SK-N-SH (cell line): ENCODE results near the gene BBX. TPM values are rescaled to one million over a fixed set of nuclear protein-coding genes. Genes with fewer than 3 reads are reported as not detected.

Source experiments
- CTCF ChIA-PET: fragments of 300-600, 350-600 bp; formaldehyde crosslinking; extraction: SDS; loops from one replicate; lab custom pipeline; 2021; lab: Yijun Ruan, JAX
- POLR2A ChIA-PET: fragments of 350-600 bp; sonication (Branson Sonifier 250); formaldehyde crosslinking; extraction: SDS; loops from one replicate; lab custom pipeline; 2020; ENCODE audit warnings: antibody characterized with exemption, inconsistent platforms; lab: Yijun Ruan, JAX
- DNase-seq: peaks from one replicate; pipeline ENCODE4 v3.0.0; 2012
- H2AFZ ChIP-seq: fragments of 200-600 bp; sonication (generic); 2 replicates; pipeline ENCODE4 v1.8.1; 2016; ENCODE audit warnings: antibody characterized with exemption, mild to moderate bottlenecking, low read depth
- H3F3A ChIP-seq: fragments of 200-600 bp; sonication (generic); replicated peaks from 2 replicates; pipeline ENCODE3; 2016; ENCODE audit warnings: antibody characterized with exemption, mild to moderate bottlenecking; ENCODE audit not compliant: insufficient read depth
- H3K27ac ChIP-seq, 2 experiments: fragments of 200-500 bp in 1 of 2; fragments of 200-600 bp in 1 of 2; sonication (Bioruptor generic) in 1 of 2; sonication (generic), shearing (Covaris generic) in 1 of 2; 2 replicates each; pipeline versions ENCODE4 v1.5.1 to v1.6.1; 2014 to 2016; ENCODE audit warnings: low read depth in 2 of 2, inconsistent platforms in 1 of 2, low read length in 1 of 2, mild to moderate bottlenecking in 1 of 2, mixed read lengths in 1 of 2
- H3K27me3 ChIP-seq: fragments of 200-600 bp; sonication (generic), shearing (Covaris generic); 2 replicates; pipeline ENCODE4 v1.6.1; 2016; ENCODE audit warnings: mixed run types; ENCODE audit not compliant: insufficient read depth
- H3K36me3 ChIP-seq, 2 experiments: fragments of 200-500 bp in 1 of 2; fragments of 200-600 bp in 1 of 2; sonication (Bioruptor generic) in 1 of 2; sonication (generic) in 1 of 2; replicated peaks in 1 of 2; 2 replicates each; pipeline versions ENCODE3 to v1.5.1; 2014 to 2016; ENCODE audit warnings: low read length in 1 of 2, mild to moderate bottlenecking in 1 of 2; ENCODE audit not compliant: insufficient read depth in 2 of 2, control insufficient read depth in 1 of 2
- H3K4me1 ChIP-seq, 2 experiments: fragments of 200-500 bp in 1 of 2; fragments of 200-600 bp in 1 of 2; sonication (Bioruptor generic) in 1 of 2; sonication (generic), shearing (Covaris generic) in 1 of 2; 2 replicates each; pipeline versions ENCODE4 v1.5.1 to v1.6.1; 2014 to 2016; ENCODE audit warnings: low read depth in 1 of 2, low read length in 1 of 2, mixed run types in 1 of 2; ENCODE audit not compliant: insufficient read depth in 2 of 2, control insufficient read depth in 1 of 2
- H3K4me2 ChIP-seq: fragments of 200-600 bp; sonication (generic), shearing (Covaris generic); 2 replicates; pipeline ENCODE4 v1.6.1; 2017; ENCODE audit warnings: mixed run types
- H3K4me3 ChIP-seq, 2 experiments: fragments of 200-500 bp in 1 of 2; fragments of 200-600 bp in 1 of 2; sonication (Bioruptor generic) in 1 of 2; sonication (generic), shearing (Covaris generic) in 1 of 2; 2 replicates each; pipeline versions ENCODE4 v1.5.1 to v1.8.1; 2014 to 2016; ENCODE audit warnings: low read depth in 2 of 2, inconsistent platforms in 1 of 2, low read length in 1 of 2, mild to moderate bottlenecking in 1 of 2, mixed read lengths in 1 of 2, moderate library complexity in 1 of 2
- H3K79me2 ChIP-seq: fragments of 200-600 bp; sonication (generic); 2 replicates; pipeline ENCODE4 v1.8.1; 2017; ENCODE audit warnings: mild to moderate bottlenecking; ENCODE audit not compliant: insufficient read depth
- H3K9ac ChIP-seq: fragments of 200-600 bp; sonication (generic); 2 replicates; pipeline ENCODE4 v1.6.1; 2017; ENCODE audit warnings: mixed run types
- H3K9me2 ChIP-seq: fragments of 200-600 bp; sonication (generic); 2 replicates; pipeline ENCODE4 v1.6.1; 2017; ENCODE audit warnings: mixed run types
- H3K9me3 ChIP-seq: fragments of 200-600 bp; sonication (generic); 2 replicates; pipeline ENCODE4 v1.6.1; 2017; ENCODE audit warnings: mixed run types, mild to moderate bottlenecking, moderate library complexity
- H4K20me1 ChIP-seq: fragments of 200-600 bp; sonication (generic); 2 replicates; pipeline ENCODE4 v1.6.1; 2017; ENCODE audit warnings: mild to moderate bottlenecking, mixed run types; ENCODE audit not compliant: insufficient read depth
- CHD2 ChIP-seq: fragments of 150-350 bp; IDR thresholded peaks from 2 replicates; pipeline ENCODE4 v1.6.1; 2018; ENCODE audit warnings: low read length; ENCODE audit not compliant: partially characterized antibody
- CTCF ChIP-seq: fragments of 200-600 bp; sonication (generic); IDR thresholded peaks from 2 replicates; pipeline ENCODE4 v1.6.1; 2017; ENCODE audit warnings: antibody characterized with exemption, mild to moderate bottlenecking, moderate library complexity
- EP300 ChIP-seq, 2 experiments: IDR thresholded peaks; 2 replicates each; pipeline versions ENCODE4 v1.4.0 to v1.6.1; 2012; ENCODE audit warnings: borderline replicate concordance in 1 of 2, low read depth in 1 of 2, low read length in 1 of 2
- GABPA ChIP-seq: IDR thresholded peaks from 2 replicates; pipeline ENCODE4 v1.4.0; 2012; ENCODE audit warnings: low read depth, mild to moderate bottlenecking
- GATA2 ChIP-seq: sonication (generic); formaldehyde crosslinking; IDR thresholded peaks from 2 replicates; pipeline ENCODE4 v1.5.0; 2020; ENCODE audit warnings: mild to moderate bottlenecking, missing genetic modification reagents
- IRF3 ChIP-seq: fragments of 150-350 bp; IDR thresholded peaks from 2 replicates; pipeline ENCODE4 v1.6.1; 2016; ENCODE audit warnings: mild to moderate bottlenecking, low read depth, low read length
- MAX ChIP-seq: IDR thresholded peaks from 2 replicates; pipeline ENCODE4 v1.4.0; 2012; ENCODE audit warnings: low read depth
- MXI1 ChIP-seq: IDR thresholded peaks from 2 replicates; pipeline ENCODE4 v1.6.1; 2012; ENCODE audit warnings: mild to moderate bottlenecking, low read depth, low read length, improper control_type of control experiment
- NFIC ChIP-seq: IDR thresholded peaks from 2 replicates; pipeline ENCODE4 v1.4.0; 2012; ENCODE audit warnings: borderline replicate concordance
- NRF1 ChIP-seq: IDR thresholded peaks from 2 replicates; pipeline ENCODE4 v1.6.1; 2012; ENCODE audit warnings: low read depth, mild to moderate bottlenecking, low read length
- PBX3 ChIP-seq: IDR thresholded peaks from 2 replicates; pipeline ENCODE4; 2012
- POLR2AphosphoS5 ChIP-seq: IDR thresholded peaks from 2 replicates; pipeline ENCODE4 v1.6.1; 2012; ENCODE audit warnings: low read depth, low read length
- RAD21 ChIP-seq: IDR thresholded peaks from 2 replicates; pipeline ENCODE4 v1.6.1; 2012; ENCODE audit warnings: mild to moderate bottlenecking, low read length
- RFX5 ChIP-seq: IDR thresholded peaks from 2 replicates; pipeline ENCODE4 v1.6.1; 2012; ENCODE audit warnings: mild to moderate bottlenecking, improper control_type of control experiment, low read length
- RXRA ChIP-seq: IDR thresholded peaks from 2 replicates; pipeline ENCODE4 v1.4.0; 2012; ENCODE audit warnings: low read depth, mild to moderate bottlenecking, borderline replicate concordance
- TCF12 ChIP-seq: IDR thresholded peaks from 2 replicates; pipeline ENCODE4 v1.4.0; 2012
- TEAD4 ChIP-seq: IDR thresholded peaks from 2 replicates; pipeline ENCODE4 v1.4.0; 2012; ENCODE audit warnings: mild to moderate bottlenecking, borderline replicate concordance; ENCODE audit not compliant: insufficient read depth
- USF1 ChIP-seq: IDR thresholded peaks from 2 replicates; pipeline ENCODE4 v1.4.0; 2012; ENCODE audit warnings: low read depth, borderline replicate concordance
- ZBTB33 ChIP-seq: IDR thresholded peaks from 2 replicates; pipeline ENCODE4 v1.4.0; 2012; ENCODE audit warnings: low read depth, borderline replicate concordance
- WGBS: methylation state at CpG from one replicate; pipeline ENCODE4 v1.1.6; 2017; ENCODE audit warnings: low lambda C conversion rate; 5-methylcytosine and 5-hydroxymethylcytosine counted together
- polyA plus RNA-seq, 3 experiments: library from polyadenylated mRNA; depleted of rRNA; stranded (reverse); fragments of >200 nt; gene quantifications; 2 replicates each; pipeline ENCODE4 v1.2.3, GENCODE V29; 2012

Gene BBX
- polyA plus RNA-seq, 1 of the 3 experiments (the other 2 are of a cell fraction) = 14.2 TPM

GRCh38 chr3:107705046-107705445, 182.3 kb downstream of the BBX start:
- Histone ChIP-seq H3K27me3 (no peaks in the 10 kb centered on the region), H3K9me2 (no peaks in the 10 kb centered on the region), H3K27ac (no peak overlapping the region), H2AFZ (no peak overlapping the region), H4K20me1 (no peaks in the 10 kb centered on the region), H3K79me2 (no peaks in the 10 kb centered on the region), H3K9ac (no peak overlapping the region), H3K4me3 (no peak overlapping the region), H3F3A (no peaks in the 10 kb centered on the region), H3K4me2 (no peak overlapping the region), H3K4me1 (no peaks in the 10 kb centered on the region), H3K36me3 (no peaks in the 10 kb centered on the region), H3K9me3 (no peaks in the 10 kb centered on the region)
- no peak for TF ChIP-seq MAX
- TF ChIP-seq NRF1 = no peak
- TF ChIP-seq IRF3 = no peak
- TF ChIP-seq GATA2 (CRISPR knock-in tag) = no peak
- no peak for TF ChIP-seq CTCF
- no peak for TF ChIP-seq PBX3
- TF ChIP-seq USF1 = no peak
- no peak for TF ChIP-seq POLR2AphosphoS5
- TF ChIP-seq CHD2 = no peak
- TF ChIP-seq RFX5 = no peak
- TF ChIP-seq RAD21 = no peak
- no peak for TF ChIP-seq GABPA
- no peak for TF ChIP-seq EP300 (IDR thresholded peaks at IDR 0.05; ENCODE audit: borderline replicate concordance in 1 of 2, low read depth in 1 of 2, low read length in 1 of 2)
- no peak for TF ChIP-seq NFIC
- no peak for TF ChIP-seq ZBTB33
- no peak for TF ChIP-seq RXRA
- TF ChIP-seq TEAD4 = no peak
- no peak for TF ChIP-seq TCF12
- no peak for TF ChIP-seq MXI1
- WGBS = 75% methylated on average over 5 of the region's 5 CpGs
- POLR2A ChIA-PET = no interaction called here
- CTCF ChIA-PET = interaction anchor here (3.2 kb wide), 1 partner anchor 29 kb away, joined by 11 read pairs; no protein-coding TSS in a partner anchor
- DNase-seq = no peak
